BE2C (cell line): ENCODE results near the gene CYP19A1.

Experiments used
- DNase-seq: peaks from one replicate; pipeline ENCODE4 v3.0.0-alpha.2; 2020
- H3K27me3 ChIP-seq: fragments of 250-450 bp; sonication (Bioruptor Pico); 2 replicates; pipeline ENCODE4 v1.5.1; 2020; ENCODE audit warnings: mild to moderate bottlenecking
- H3K36me3 ChIP-seq: fragments of 250-450 bp; sonication (Bioruptor Pico); 2 replicates; pipeline ENCODE4 v1.5.1; 2020; ENCODE audit warnings: mild to moderate bottlenecking
- H3K4me1 ChIP-seq: fragments of 250-450 bp; sonication (Bioruptor Pico); 2 replicates; pipeline ENCODE4 v1.5.1; 2020
- H3K4me3 ChIP-seq: 2 replicates; pipeline ENCODE4 v1.5.1; 2011; ENCODE audit warnings: low read depth, low read length
- H3K9me3 ChIP-seq: fragments of 250-450 bp; sonication (Bioruptor Pico); 2 replicates; pipeline ENCODE4 v1.5.1; 2020
- CTCF ChIP-seq: IDR thresholded peaks from 2 replicates; pipeline ENCODE4 v1.5.1; 2012; ENCODE audit warnings: mild to moderate bottlenecking, low read depth, low read length

The CYP19A1 gene

GRCh38 chr15:51226576-51227210 lies 111.7 kb downstream of the CYP19A1 start:
- no peaks in the 10 kb centered on the region for H3K9me3 ChIP-seq
- no peak for TF ChIP-seq CTCF
- 0 out of 2 replicates have a peak, but pooled peaks cover 3% of the 10 kb centered on the region for H3K27me3 ChIP-seq
- H3K4me3 ChIP-seq = no peak overlapping the region
- no peaks in the 10 kb centered on the region for H3K36me3 ChIP-seq
- DNase-seq = no peak
- H3K4me1 ChIP-seq = peaks cover 19% of the 10 kb centered on the region

GRCh38 chr15:51224428-51224827 lies 114.0 kb downstream of the CYP19A1 start:
- peaks cover 11% of the 10 kb centered on the region for H3K4me1 ChIP-seq
- no peaks in the 10 kb centered on the region for H3K9me3 ChIP-seq
- no peaks in the 10 kb centered on the region for H3K27me3 ChIP-seq
- DNase-seq = no peak
- no peak for TF ChIP-seq CTCF
- no peak overlapping the region for H3K4me3 ChIP-seq
- no peaks in the 10 kb centered on the region for H3K36me3 ChIP-seq

- no peak overlapping the region for H3K4me3 ChIP-seq
- no peak for TF ChIP-seq CTCF
- DNase-seq = no peak
- H3K9me3 ChIP-seq = no peaks in the 10 kb centered on the region
- H3K36me3 ChIP-seq = no peaks in the 10 kb centered on the region
- H3K27me3 ChIP-seq = no peaks in the 10 kb centered on the region
- H3K4me1 ChIP-seq = peaks cover 8% of the 10 kb centered on the region
Measured at GRCh38 chr15:51223771-51224229, 114.6 kb downstream of the CYP19A1 start.

GRCh38 chr15:51218299-51218938 lies 120.0 kb downstream of the CYP19A1 start:
- no peaks in the 10 kb centered on the region for H3K4me1 ChIP-seq
- no peaks in the 10 kb centered on the region for H3K36me3 ChIP-seq
- DNase-seq = no peak
- no peak for TF ChIP-seq CTCF
- no peak overlapping the region for H3K4me3 ChIP-seq
- H3K27me3 ChIP-seq = no peaks in the 10 kb centered on the region
- no peaks in the 10 kb centered on the region for H3K9me3 ChIP-seq

- TF ChIP-seq CTCF = no peak
- no peaks in the 10 kb centered on the region for H3K9me3 ChIP-seq
- H3K4me1 ChIP-seq = no peaks in the 10 kb centered on the region
- H3K36me3 ChIP-seq = no peaks in the 10 kb centered on the region
- no peaks in the 10 kb centered on the region for H3K27me3 ChIP-seq
- H3K4me3 ChIP-seq = no peak overlapping the region
- no peak for DNase-seq
Measured at GRCh38 chr15:51212909-51213308, 125.5 kb downstream of the CYP19A1 start.

GRCh38 chr15:51212239-51212638 lies 126.2 kb downstream of the CYP19A1 start:
- no peak for TF ChIP-seq CTCF
- Histone ChIP-seq H3K36me3 (no peaks in the 10 kb centered on the region), H3K9me3 (no peaks in the 10 kb centered on the region), H3K4me3 (no peak overlapping the region), H3K27me3 (no peaks in the 10 kb centered on the region; the same call in 1 of the 2 replicates), H3K4me1 (no peaks in the 10 kb centered on the region)
- no peak for DNase-seq
